PC-9 (cell line): ENCODE results near the gene SSTR3. TPM values are rescaled to one million over a fixed set of nuclear protein-coding genes. Genes with fewer than 3 reads are reported as not detected.
"Not testable (repeated sequence)": the region's sequence is repeated elsewhere in the genome, so short reads cannot be mapped to it uniquely, and the experiment has no call there.

ENCODE experiments used
- BruUV-seq: library from RNA; stranded (reverse); fragments of 400-500 nt; replicated peaks from 2 replicates; lab custom pipeline; 2021; lab: Mats Ljungman, UMichigan
- CTCF ChIA-PET: fragments of 300-600 bp; sonication (Branson Sonifier 250); formaldehyde crosslinking; loops from one replicate; lab custom pipeline; 2022; ENCODE audit warnings: antibody characterized with exemption; lab: Charles Lee
- POLR2A ChIA-PET: fragments of 300-600 bp; sonication (Branson Sonifier 250); formaldehyde crosslinking; loops from one replicate; lab custom pipeline; 2022; ENCODE audit warnings: antibody characterized with exemption; ENCODE audit not compliant: unreplicated experiment; lab: Charles Lee
- DNase-seq, 2 experiments: peaks; one replicate each; pipeline versions ENCODE4 v3.0.0 to v3.0.0-alpha.2; 2015 to 2022; ENCODE audit warnings: mixed read lengths in 1 of 2
- H2AFZ ChIP-seq: fragments of 200-600 bp; sonication (generic); 2 replicates; pipeline ENCODE4 v1.8.1; 2017; ENCODE audit warnings: antibody characterized with exemption
- H3F3A ChIP-seq: fragments of 200-600 bp; sonication (generic); 2 replicates; pipeline ENCODE4 v1.8.1; 2017; ENCODE audit warnings: antibody characterized with exemption, mild to moderate bottlenecking, low read depth; ENCODE audit not compliant: insufficient read depth
- H3K27ac ChIP-seq: fragments of 200-600 bp; sonication (generic); 2 replicates; pipeline ENCODE4 v1.6.1; 2016; ENCODE audit warnings: mixed run types
- H3K27me3 ChIP-seq: fragments of 200-600 bp; sonication (generic); 2 replicates; pipeline ENCODE4 v1.6.1; 2016; ENCODE audit warnings: low read depth, mixed run types; ENCODE audit not compliant: insufficient read depth
- H3K36me3 ChIP-seq: fragments of 200-600 bp; sonication (generic); 2 replicates; pipeline ENCODE4 v1.6.1; 2016; ENCODE audit warnings: low read depth, mixed run types
- H3K4me1 ChIP-seq: fragments of 200-600 bp; sonication (generic); replicated peaks from 2 replicates; pipeline ENCODE4 v1.6.1; 2016; ENCODE audit warnings: mixed run types; ENCODE audit not compliant: insufficient read depth
- H3K4me2 ChIP-seq: fragments of 200-600 bp; sonication (generic); 2 replicates; pipeline ENCODE4 v1.6.1; 2017; ENCODE audit warnings: mixed run types
- H3K4me3 ChIP-seq: fragments of 200-600 bp; sonication (generic); 2 replicates; pipeline ENCODE4 v1.6.1; 2016; ENCODE audit warnings: mixed run types
- H3K79me2 ChIP-seq: fragments of 200-600 bp; sonication (generic); 2 replicates; pipeline ENCODE4 v1.6.1; 2017; ENCODE audit warnings: low read depth, mixed run types
- H3K9me2 ChIP-seq: fragments of 200-600 bp; sonication (generic); 2 replicates; pipeline ENCODE4 v1.8.1; 2017; ENCODE audit warnings: mild to moderate bottlenecking; ENCODE audit not compliant: insufficient read depth
- H3K9me3 ChIP-seq: fragments of 200-600 bp; sonication (generic); 2 replicates; pipeline ENCODE4 v1.8.1; 2016; ENCODE audit warnings: low read depth; ENCODE audit not compliant: insufficient read depth
- H4K20me1 ChIP-seq: fragments of 200-600 bp; sonication (generic); 2 replicates; pipeline ENCODE4 v1.8.1; 2017; ENCODE audit not compliant: insufficient read depth
- CTCF ChIP-seq: fragments of 200-600 bp; sonication (generic); conservative IDR thresholded peaks from 2 replicates; pipeline ENCODE4 v1.6.1; 2017; ENCODE audit warnings: mixed run types, antibody characterized with exemption, mild to moderate bottlenecking, moderate library complexity
- EZH2 ChIP-seq: fragments of 200-600 bp; sonication (generic); IDR thresholded peaks from 2 replicates; pipeline ENCODE4 v1.8.0; 2017; ENCODE audit warnings: antibody characterized with exemption, low read depth
- intact Hi-C: fragments of 100-400 bp; cut with micrococcal nuclease; formaldehyde crosslinking; loops from one replicate; pipeline ENCODE4 v1.10.0; 2022; ENCODE audit not compliant: unreplicated experiment
- total RNA-seq: library from RNA; stranded (reverse); gene quantifications from 2 replicates; pipeline ENCODE4 v1.2.3, GENCODE V29; 2021

SSTR3 gene
- total RNA-seq, 1 experiment from 2014 or later = not detected

- no TSS peak for BruUV-seq
- H3F3A ChIP-seq = peaks cover 32% of the 10 kb centered on the region
- POLR2A ChIA-PET = interaction anchor here (0.5 to 0.8 kb wide), 5 partner anchors 12 to 421 kb away, joined by 3 to 38 read pairs (median 4); no protein-coding TSS in a partner anchor
- H4K20me1 ChIP-seq = no peaks in the 10 kb centered on the region
- no peaks in the 10 kb centered on the region for H3K9me2 ChIP-seq
- no peaks in the 10 kb centered on the region for H3K36me3 ChIP-seq
- H3K4me2 ChIP-seq = peak overlapping the region; percentile 56
- H2AFZ ChIP-seq = no peak overlapping the region
- no peaks in the 10 kb centered on the region for H3K27me3 ChIP-seq
- TF ChIP-seq EZH2 (no peak), CTCF (no peak)
- intact Hi-C loops = loop anchor here (2.0 to 10.0 kb wide), 2 partner anchors 24 to 210 kb away; no protein-coding TSS in a partner anchor
- H3K27ac ChIP-seq = peak overlapping the region; percentile 52
- H3K79me2 ChIP-seq = no peaks in the 10 kb centered on the region
- H3K9me3 ChIP-seq = no peaks in the 10 kb centered on the region
- peaks cover 43% of the 10 kb centered on the region for H3K4me1 ChIP-seq
- peak overlapping the region; percentile 8; the same call in 1 of the 2 replicates for H3K4me3 ChIP-seq
- peak; percentile 57 to 76 for DNase-seq
- CTCF ChIA-PET = interaction anchor here (0.6 kb wide), 1 partner anchor 91 kb away, joined by 3 read pairs; no protein-coding TSS in a partner anchor
Observed at GRCh38 chr22:37254209-37254866, 42.1 kb upstream of the SSTR3 start.

GRCh38 chr22:37253126-37253660 lies 40.9 kb upstream of the SSTR3 start:
- no peak overlapping the region for H3K27ac ChIP-seq
- no peaks in the 10 kb centered on the region for H3K27me3 ChIP-seq
- BruUV-seq = no TSS peak
- peaks cover 32% of the 10 kb centered on the region for H3K4me1 ChIP-seq
- H3K36me3 ChIP-seq = no peaks in the 10 kb centered on the region
- no peaks in the 10 kb centered on the region for H4K20me1 ChIP-seq
- H3K4me2 ChIP-seq = no peak overlapping the region
- H2AFZ ChIP-seq = no peak overlapping the region
- intact Hi-C loops = loop anchor here (10.0 kb wide), 1 partner anchor 208 kb away; no protein-coding TSS in a partner anchor
- ChIA-PET CTCF (interaction anchor here (0.6 kb wide), 2 partner anchors 51 to 258 kb away, joined by 3 to 9 read pairs; no protein-coding TSS in a partner anchor), POLR2A (no interaction called here)
- DNase-seq = no peak
- no peaks in the 10 kb centered on the region for H3K9me2 ChIP-seq
- TF ChIP-seq CTCF = no peak
- no peaks in the 10 kb centered on the region for H3K79me2 ChIP-seq
- no peak overlapping the region for H3K4me3 ChIP-seq
- H3K9me3 ChIP-seq = no peaks in the 10 kb centered on the region
- peaks cover 25% of the 10 kb centered on the region for H3F3A ChIP-seq

GRCh38 chr22:37251836-37252235 lies 39.6 kb upstream of the SSTR3 start:
- peaks cover 21% of the 10 kb centered on the region for H3F3A ChIP-seq
- H3K36me3 ChIP-seq, H4K20me1 ChIP-seq, H3K27me3 ChIP-seq, H3K9me3 ChIP-seq, H3K4me3 ChIP-seq, BruUV-seq, DNase-seq, H3K4me2 ChIP-seq, H2AFZ ChIP-seq, CTCF ChIA-PET, H3K79me2 ChIP-seq, H3K9me2 ChIP-seq, H3K27ac ChIP-seq: not testable (repeated sequence)
- intact Hi-C loops = loop anchor here (10.0 kb wide), 1 partner anchor 207 kb away; no protein-coding TSS in a partner anchor
- POLR2A ChIA-PET = interaction anchor here (0.7 kb wide), 1 partner anchor 913 kb away, joined by 3 read pairs; no protein-coding TSS in a partner anchor
- peaks cover 26% of the 10 kb centered on the region for H3K4me1 ChIP-seq
